Lower leg skin (tissue), 3 donors: Measurements from ENCODE around the gene CNGA3.

Experiments used
- CTCF ChIP-seq, 3 donors: fragments of 450-650 bp; IDR thresholded peaks; one replicate each; pipeline ENCODE4 v1.5.1; 2016; ENCODE audit warnings: antibody characterized with exemption in 3 of 3, mild to moderate bottlenecking in 3 of 3, moderate library complexity in 2 of 3
- POLR2A ChIP-seq, 2 donors: fragments of 450-650 bp; IDR thresholded peaks; one replicate each; pipeline ENCODE4 v1.6.1; 2016 to 2017; ENCODE audit warnings: antibody characterized with exemption in 2 of 2, mild to moderate bottlenecking in 1 of 2, moderate library complexity in 1 of 2

- no peak for TF ChIP-seq CTCF (IDR thresholded peaks at IDR 0.05)
- TF ChIP-seq POLR2A (IDR thresholded peaks at IDR 0.05), result no peak
These were observed 41.2 kb downstream of the CNGA3 start for GRCh38 chr2:98387478-98387877.
